Measurements from ENCODE around the gene TARS3.
A peak's percentile ranks its signal among the peaks of the same experiment; 100 is the strongest.
"Not testable (repeated sequence)": the region's sequence is repeated elsewhere in the genome, so short reads cannot be mapped to it uniquely, and the experiment has no call there.

Gene TARS3

GRCh38 chr15:101765772-101766456 is 41.6 kb upstream of the TARS3 start:
- DNase-seq (ENCODE audit: low spot score) = no peak
- Histone ChIP-seq H3K23ac (ENCODE audit: low read depth, low read length, poor library complexity) (no peak overlapping the region), H4K91ac (ENCODE audit: low read depth, low read length, poor library complexity) (no peak overlapping the region), H3K9me3 (replicated peaks in 1 of 2; ENCODE audit: control insufficient read depth in 2 of 2, insufficient read depth in 1 of 2, low read depth in 1 of 2, low read length in 2 of 2) (no peaks in the 10 kb centered on the region), H2AFZ (ENCODE audit: low read length) (no peak overlapping the region), H3K4me2 (ENCODE audit: insufficient read depth, low read length, poor library complexity, severe bottlenecking) (no peak overlapping the region), H3K4me3 (ENCODE audit: low read length in 2 of 2) (no peak overlapping the region), H3K79me1 (ENCODE audit: low read depth, low read length) (no peaks in the 10 kb centered on the region), H2BK120ac (ENCODE audit: low read depth, low read length) (no peak overlapping the region), H3K4me1 (ENCODE audit: control insufficient read depth in 2 of 2, insufficient read depth in 1 of 2, low read depth in 1 of 2, low read length in 2 of 2) (no peaks in the 10 kb centered on the region), H4K8ac (ENCODE audit: low read depth, low read length) (peak overlapping the region; percentile 17), H2BK15ac (ENCODE audit: low read length) (no peak overlapping the region), H3K18ac (ENCODE audit: low read length) (no peak overlapping the region), H3K9ac (ENCODE audit: low read depth, low read length, poor library complexity) (no peak overlapping the region), H2BK5ac (ENCODE audit: low read length) (no peak overlapping the region), H2BK12ac (ENCODE audit: low read length) (no peak overlapping the region), H3K27ac (replicated peaks; ENCODE audit: low read length) (no peak overlapping the region), H3K27me3 (ENCODE audit: control insufficient read depth in 3 of 3, insufficient read depth in 3 of 3, low read depth in 1 of 3, low read length in 3 of 3) (no peaks in the 10 kb centered on the region), H3K4ac (ENCODE audit: low read length) (no peak overlapping the region), H2AK5ac (ENCODE audit: low read depth, low read length) (no peak overlapping the region), H3K36me3 (replicated peaks in 1 of 2; ENCODE audit: control insufficient read depth in 2 of 2, insufficient read depth in 2 of 2, low read length in 2 of 2) (no peaks in the 10 kb centered on the region), H3K14ac (ENCODE audit: low read length) (no peak overlapping the region)
- no CpG with 5 or more reads among the region's 15 CpGs for WGBS, 2 donors (ENCODE audit: extremely low coverage in 2 of 2, insufficient read length in 2 of 2, insufficient replicate concordance in 1 of 2)

- H3K9me3 ChIP-seq (replicated peaks in 1 of 2; ENCODE audit: control insufficient read depth in 2 of 2, insufficient read depth in 1 of 2, low read depth in 1 of 2, low read length in 2 of 2); H3K4me1 ChIP-seq (ENCODE audit: control insufficient read depth in 2 of 2, insufficient read depth in 1 of 2, low read depth in 1 of 2, low read length in 2 of 2); H3K14ac ChIP-seq (ENCODE audit: low read length); H3K18ac ChIP-seq (ENCODE audit: low read length); H2BK12ac ChIP-seq (ENCODE audit: low read length); H3K9ac ChIP-seq (ENCODE audit: low read depth, low read length, poor library complexity); H3K23ac ChIP-seq (ENCODE audit: low read depth, low read length, poor library complexity); H3K27me3 ChIP-seq (ENCODE audit: control insufficient read depth in 3 of 3, insufficient read depth in 3 of 3, low read depth in 1 of 3, low read length in 3 of 3); H2BK5ac ChIP-seq (ENCODE audit: low read length); H2AFZ ChIP-seq (ENCODE audit: low read length); DNase-seq (ENCODE audit: low spot score); H3K36me3 ChIP-seq (replicated peaks in 1 of 2; ENCODE audit: control insufficient read depth in 2 of 2, insufficient read depth in 2 of 2, low read length in 2 of 2); H3K4ac ChIP-seq (ENCODE audit: low read length); H2BK15ac ChIP-seq (ENCODE audit: low read length); H3K4me3 ChIP-seq (ENCODE audit: low read length in 2 of 2); H3K4me2 ChIP-seq (ENCODE audit: insufficient read depth, low read length, poor library complexity, severe bottlenecking); H4K8ac ChIP-seq (ENCODE audit: low read depth, low read length); H4K91ac ChIP-seq (ENCODE audit: low read depth, low read length, poor library complexity); H2AK5ac ChIP-seq (ENCODE audit: low read depth, low read length); H3K79me1 ChIP-seq (ENCODE audit: low read depth, low read length); H3K27ac ChIP-seq (replicated peaks; ENCODE audit: low read length); H2BK120ac ChIP-seq (ENCODE audit: low read depth, low read length): not testable (repeated sequence)
- no CpG with 5 or more reads among the region's 7 CpGs for WGBS, 2 donors (ENCODE audit: extremely low coverage in 2 of 2, insufficient read length in 2 of 2, insufficient replicate concordance in 1 of 2)
Observed at GRCh38 chr15:101765340-101765671, 41.0 kb upstream of the TARS3 start.

- H3K79me1 ChIP-seq (ENCODE audit: low read depth, low read length); H3K27ac ChIP-seq (replicated peaks; ENCODE audit: low read length); H3K36me3 ChIP-seq (replicated peaks in 1 of 2; ENCODE audit: control insufficient read depth in 2 of 2, insufficient read depth in 2 of 2, low read length in 2 of 2); H3K4ac ChIP-seq (ENCODE audit: low read length); H3K9ac ChIP-seq (ENCODE audit: low read depth, low read length, poor library complexity); H2BK5ac ChIP-seq (ENCODE audit: low read length); H2BK15ac ChIP-seq (ENCODE audit: low read length); H3K18ac ChIP-seq (ENCODE audit: low read length); H2BK120ac ChIP-seq (ENCODE audit: low read depth, low read length); H3K27me3 ChIP-seq (ENCODE audit: control insufficient read depth in 3 of 3, insufficient read depth in 3 of 3, low read depth in 1 of 3, low read length in 3 of 3); H3K9me3 ChIP-seq (replicated peaks in 1 of 2; ENCODE audit: control insufficient read depth in 2 of 2, insufficient read depth in 1 of 2, low read depth in 1 of 2, low read length in 2 of 2); H2BK12ac ChIP-seq (ENCODE audit: low read length); H2AK5ac ChIP-seq (ENCODE audit: low read depth, low read length); DNase-seq (ENCODE audit: low spot score); H3K4me3 ChIP-seq (ENCODE audit: low read length in 2 of 2); H2AFZ ChIP-seq (ENCODE audit: low read length); H3K4me1 ChIP-seq (ENCODE audit: control insufficient read depth in 2 of 2, insufficient read depth in 1 of 2, low read depth in 1 of 2, low read length in 2 of 2); H4K8ac ChIP-seq (ENCODE audit: low read depth, low read length); H4K91ac ChIP-seq (ENCODE audit: low read depth, low read length, poor library complexity); H3K4me2 ChIP-seq (ENCODE audit: insufficient read depth, low read length, poor library complexity, severe bottlenecking); H3K14ac ChIP-seq (ENCODE audit: low read length): not testable (repeated sequence)
- H3K23ac ChIP-seq (ENCODE audit: low read depth, low read length, poor library complexity) = peak overlapping the region; percentile 89
- no CpG with 5 or more reads among the region's 23 CpGs for WGBS, 2 donors (ENCODE audit: extremely low coverage in 2 of 2, insufficient read length in 2 of 2, insufficient replicate concordance in 1 of 2)
Observed at GRCh38 chr15:101764669-101765339, 40.5 kb upstream of the TARS3 start.

- not testable (repeated sequence) for H2BK15ac ChIP-seq (ENCODE audit: low read length)
Observed at GRCh38 chr15:101746716-101747082, 22.4 kb upstream of the TARS3 start.

More at GRCh38 chr15:101746716-101747082, 22.4 kb upstream of the TARS3 start:
- H2BK12ac ChIP-seq (ENCODE audit: low read length); H3K27me3 ChIP-seq (ENCODE audit: control insufficient read depth in 3 of 3, insufficient read depth in 3 of 3, low read depth in 1 of 3, low read length in 3 of 3); H3K4me1 ChIP-seq (ENCODE audit: control insufficient read depth in 2 of 2, insufficient read depth in 1 of 2, low read depth in 1 of 2, low read length in 2 of 2); H3K4ac ChIP-seq (ENCODE audit: low read length); H3K79me1 ChIP-seq (ENCODE audit: low read depth, low read length); H2AK5ac ChIP-seq (ENCODE audit: low read depth, low read length); H3K36me3 ChIP-seq (replicated peaks in 1 of 2; ENCODE audit: control insufficient read depth in 2 of 2, insufficient read depth in 2 of 2, low read length in 2 of 2); H2BK5ac ChIP-seq (ENCODE audit: low read length); H2AFZ ChIP-seq (ENCODE audit: low read length); H3K9me3 ChIP-seq (replicated peaks in 1 of 2; ENCODE audit: control insufficient read depth in 2 of 2, insufficient read depth in 1 of 2, low read depth in 1 of 2, low read length in 2 of 2); H3K27ac ChIP-seq (replicated peaks; ENCODE audit: low read length); H3K9ac ChIP-seq (ENCODE audit: low read depth, low read length, poor library complexity); H3K23ac ChIP-seq (ENCODE audit: low read depth, low read length, poor library complexity); H4K91ac ChIP-seq (ENCODE audit: low read depth, low read length, poor library complexity); H3K18ac ChIP-seq (ENCODE audit: low read length); H4K8ac ChIP-seq (ENCODE audit: low read depth, low read length); H3K14ac ChIP-seq (ENCODE audit: low read length); DNase-seq (ENCODE audit: low spot score); H3K4me3 ChIP-seq (ENCODE audit: low read length in 2 of 2); H2BK120ac ChIP-seq (ENCODE audit: low read depth, low read length); H3K4me2 ChIP-seq (ENCODE audit: insufficient read depth, low read length, poor library complexity, severe bottlenecking): not testable (repeated sequence)
- no CpG with 5 or more reads among the region's 18 CpGs for WGBS, 2 donors (ENCODE audit: extremely low coverage in 2 of 2, insufficient read length in 2 of 2, insufficient replicate concordance in 1 of 2)
